ENCODE measurements around the gene GABRG3. TPM values are rescaled to one million over a fixed set of nuclear protein-coding genes. Genes with fewer than 3 reads are reported as not detected.

GABRG3 gene
- total and polyA plus RNA-seq, 7 donors: under 0.01 to 0.28 (median 0.05) TPM; not detected in 3

GRCh38 chr15:27126449-27126848 lies 155.5 kb downstream of the GABRG3 start:
- DNase-seq: no peak
- Histone ChIP-seq H3K4me1 (no peaks in the 10 kb centered on the region), H3K27me3 (no peaks in the 10 kb centered on the region), H3K9me3 (peaks cover 0 to 3% (median 0%) of the 10 kb centered on the region in 4 donors), H3K36me3 (no peaks in the 10 kb centered on the region), H3K27ac (no peak overlapping the region), H3K4me3 (no peak overlapping the region)
- TF ChIP-seq CTCF (IDR thresholded peaks at IDR 0.05) (no peak), EP300 (IDR thresholded peaks at IDR 0.05) (no peak), POLR2AphosphoS5 (IDR thresholded peaks at IDR 0.05) (no peak), POLR2A (IDR thresholded peaks at IDR 0.05) (no peak)
- 88 to 92% methylated on average over 7 of the region's 7 CpGs for WGBS, 2 donors
- intact Hi-C loops (cut with DNase I): no loop called here

- intact Hi-C loops (cut with DNase I): no loop called here
- Histone ChIP-seq H3K9me3 (peaks cover 0 to 3% (median 0%) of the 10 kb centered on the region in 4 donors), H3K4me1 (no peaks in the 10 kb centered on the region), H3K27me3 (no peaks in the 10 kb centered on the region), H3K27ac (no peak overlapping the region), H3K36me3 (no peaks in the 10 kb centered on the region), H3K4me3 (no peak overlapping the region)
- TF ChIP-seq CTCF (IDR thresholded peaks at IDR 0.05): no peak
- TF ChIP-seq EP300 (IDR thresholded peaks at IDR 0.05): no peak
- TF ChIP-seq POLR2AphosphoS5 (IDR thresholded peaks at IDR 0.05): no peak
- no peak for TF ChIP-seq POLR2A (IDR thresholded peaks at IDR 0.05)
- DNase-seq: no peak
- WGBS, 2 donors: 78 to 80% methylated on average over 12 of the region's 12 CpGs
Observed at GRCh38 chr15:27127815-27128570, 157.0 kb downstream of the GABRG3 start.

GRCh38 chr15:27133249-27133648 lies 162.3 kb downstream of the GABRG3 start:
- no peak overlapping the region for H3K27ac ChIP-seq
- no peaks in the 10 kb centered on the region for H3K27me3 ChIP-seq
- no peaks in the 10 kb centered on the region for H3K36me3 ChIP-seq
- TF ChIP-seq POLR2AphosphoS5 (IDR thresholded peaks at IDR 0.05): no peak
- no peak for TF ChIP-seq EP300 (IDR thresholded peaks at IDR 0.05)
- no peak for TF ChIP-seq CTCF (IDR thresholded peaks at IDR 0.05)
- TF ChIP-seq POLR2A (IDR thresholded peaks at IDR 0.05): no peak
- no peaks in the 10 kb centered on the region for H3K9me3 ChIP-seq
- no peak overlapping the region for H3K4me3 ChIP-seq
- DNase-seq: no peak
- intact Hi-C loops (cut with DNase I): no loop called here
- H3K4me1 ChIP-seq: no peaks in the 10 kb centered on the region
- WGBS, 2 donors: 41 to 59% methylated on average over 2 of the region's 2 CpGs

GRCh38 chr15:27134481-27134880 lies 163.5 kb downstream of the GABRG3 start:
- no peak for DNase-seq
- Histone ChIP-seq H3K9me3 (no peaks in the 10 kb centered on the region), H3K27ac (no peak overlapping the region), H3K27me3 (no peaks in the 10 kb centered on the region), H3K4me3 (no peak overlapping the region), H3K36me3 (no peaks in the 10 kb centered on the region), H3K4me1 (no peaks in the 10 kb centered on the region)
- TF ChIP-seq EP300 (IDR thresholded peaks at IDR 0.05) (no peak), POLR2A (IDR thresholded peaks at IDR 0.05) (no peak), POLR2AphosphoS5 (IDR thresholded peaks at IDR 0.05) (no peak), CTCF (IDR thresholded peaks at IDR 0.05) (no peak)
- 82 to 94% methylated on average over 4 of the region's 4 CpGs for WGBS, 2 donors
- intact Hi-C loops (cut with DNase I): no loop called here
